HEK293 (cell line): ENCODE measurements around the gene SLC66A1.

Source experiments
- CTCF ChIA-PET: fragments of 350-600 bp; formaldehyde crosslinking; extraction: SDS; loops from one replicate; lab custom pipeline; 2021; ENCODE audit warnings: antibody characterized with exemption; lab: Yijun Ruan, JAX
- POLR2A ChIA-PET: fragments of 300-600 bp; formaldehyde crosslinking; extraction: SDS; loops from one replicate; lab custom pipeline; 2020; ENCODE audit warnings: antibody characterized with exemption, inconsistent platforms; lab: Yijun Ruan, JAX
- H3K27ac ChIP-seq: fragments of 200-500 bp; sonication (Bioruptor generic); 2 replicates; pipeline ENCODE4 v1.5.1; 2014; ENCODE audit warnings: low read depth, low read length, control low read depth, inconsistent platforms; ENCODE audit errors: extremely low read depth
- H3K36me3 ChIP-seq, 2 experiments: fragments of 200-500 bp in 1 of 2; sonication (Bioruptor generic) in 1 of 2; 1 replicate in 1 of 2; 2 replicates in 1 of 2; pipeline ENCODE4 v1.5.1; 2014 to 2017; ENCODE audit warnings: inconsistent platforms in 2 of 2, low read length in 2 of 2; ENCODE audit not compliant: control insufficient read depth in 2 of 2, insufficient read depth in 1 of 2
- H3K4me1 ChIP-seq: fragments of 200-500 bp; sonication (Bioruptor generic); 2 replicates; pipeline ENCODE4 v1.5.1; 2014; ENCODE audit warnings: mild to moderate bottlenecking, low read length, inconsistent platforms; ENCODE audit not compliant: control insufficient read depth, insufficient read depth
- H3K4me3 ChIP-seq: 2 replicates; pipeline ENCODE4 v1.5.1; 2011; ENCODE audit warnings: low read depth, mild to moderate bottlenecking, control low read depth, low read length, moderate library complexity
- H3K9me3 ChIP-seq: fragments of 200-500 bp; sonication (Bioruptor generic); 2 replicates; pipeline ENCODE4 v1.5.1; 2014; ENCODE audit warnings: low read depth, low read length, inconsistent platforms; ENCODE audit not compliant: control insufficient read depth, insufficient read depth
- EGR2 ChIP-seq: fragments of 450-650 bp; formaldehyde crosslinking; IDR thresholded peaks from 2 replicates; pipeline ENCODE4 v1.5.1; 2016; ENCODE audit warnings: low read depth, missing biosample characterization, missing genetic modification characterization
- KLF1 ChIP-seq: fragments of 450-650 bp; formaldehyde crosslinking; IDR thresholded peaks from 2 replicates; pipeline ENCODE4 v1.5.1; 2016; ENCODE audit warnings: missing biosample characterization, missing genetic modification characterization
- KLF17 ChIP-seq: fragments of 450-650 bp; formaldehyde crosslinking; IDR thresholded peaks from 2 replicates; pipeline ENCODE4 v1.5.1; 2016; ENCODE audit warnings: missing biosample characterization, missing genetic modification characterization
- PRDM1 ChIP-seq: fragments of 450-650 bp; formaldehyde crosslinking; IDR thresholded peaks from 2 replicates; pipeline ENCODE4; 2016; ENCODE audit warnings: missing biosample characterization, missing genetic modification characterization
- ZBTB20 ChIP-seq: fragments of 450-650 bp; formaldehyde crosslinking; IDR thresholded peaks from 2 replicates; pipeline ENCODE4 v1.5.1; 2016; ENCODE audit warnings: missing biosample characterization, missing genetic modification characterization
- ZBTB48 ChIP-seq: fragments of 450-650 bp; formaldehyde crosslinking; IDR thresholded peaks from 2 replicates; pipeline ENCODE4 v1.5.1; 2016; ENCODE audit warnings: missing biosample characterization, missing genetic modification characterization
- ZFHX2 ChIP-seq: fragments of 450-650 bp; formaldehyde crosslinking; conservative IDR thresholded peaks from 2 replicates; pipeline ENCODE4 v1.5.1; 2016; ENCODE audit warnings: missing biosample characterization, missing genetic modification characterization
- ZNF148 ChIP-seq: fragments of 450-650 bp; formaldehyde crosslinking; IDR thresholded peaks from 2 replicates; pipeline ENCODE4 v1.5.0; 2017; ENCODE audit warnings: missing biosample characterization, missing genetic modification characterization, borderline replicate concordance
- ZNF311 ChIP-seq: fragments of 450-650 bp; formaldehyde crosslinking; IDR thresholded peaks from 2 replicates; pipeline ENCODE4 v1.5.1; 2017; ENCODE audit warnings: missing biosample characterization, missing genetic modification characterization, borderline replicate concordance
- ZNF366 ChIP-seq: fragments of 450-650 bp; formaldehyde crosslinking; conservative IDR thresholded peaks from 2 replicates; pipeline ENCODE4 v1.5.1; 2016; ENCODE audit warnings: missing biosample characterization, missing genetic modification characterization
- ZNF548 ChIP-seq: fragments of 450-650 bp; formaldehyde crosslinking; IDR thresholded peaks from 2 replicates; pipeline ENCODE4 v1.5.1; 2016; ENCODE audit warnings: missing biosample characterization, missing genetic modification characterization
- ZNF621 ChIP-seq: fragments of 450-650 bp; formaldehyde crosslinking; IDR thresholded peaks from 2 replicates; pipeline ENCODE4 v1.5.1; 2017; ENCODE audit warnings: missing biosample characterization, missing genetic modification characterization
- ZNF664 ChIP-seq: fragments of 450-650 bp; formaldehyde crosslinking; IDR thresholded peaks from 2 replicates; pipeline ENCODE4 v1.5.1; 2016; ENCODE audit warnings: missing biosample characterization, missing genetic modification characterization

Gene SLC66A1

GRCh38 chr1:19311503-19311930 is 609 bp upstream of the SLC66A1 start (continued):
- TF ChIP-seq ZNF148 (tag by site-specific recombination), result no peak
- TF ChIP-seq, all 188 proteins: peak for 17

- peak overlapping the region; percentile 75; the same call in 1 of the 2 replicates for H3K27ac ChIP-seq
- CTCF ChIA-PET, result interaction anchor here (0.6 to 1.9 kb wide), 3 partner anchors 53 to 349 kb away, joined by 3 to 7 read pairs (median 4); no protein-coding TSS in a partner anchor
These were observed 883 bp downstream of the SLC66A1 start for GRCh38 chr1:19312782-19313635.

GRCh38 chr1:19313636-19313959 is 1.5 kb downstream of the SLC66A1 start:
- no peaks in the 10 kb centered on the region for H3K9me3 ChIP-seq
- POLR2A ChIA-PET, result interaction anchor here (0.6 to 1.5 kb wide), 2 partner anchors 11 to 327 kb away, joined by 3 read pairs; no protein-coding TSS in a partner anchor
- 0 out of 2 replicates have a peak, but pooled peaks have one; percentile 16 for TF ChIP-seq KLF17
- TF ChIP-seq ZNF664, result no peak
- TF ChIP-seq, all 188 proteins: peak for 1
- Histone ChIP-seq H3K4me1 (peaks cover 2% of the 10 kb centered on the region; the same call in 1 of the 2 replicates), H3K27ac (no peak overlapping the region), H3K36me3 (peaks cover 2 to 59% of the 10 kb centered on the region in 2 experiments; a peak in 2 of 3 replicates), H3K4me3 (no peak overlapping the region)
- CTCF ChIA-PET, result no interaction called here

More at GRCh38 chr1:19312782-19313635, 883 bp downstream of the SLC66A1 start:
- TF ChIP-seq ZNF548 (tag by site-specific recombination) (no peak), EGR2 (tag by site-specific recombination) (peak; percentile 43; the same call in 1 of the 2 replicates), ZFHX2 (tag by site-specific recombination) (peak; percentile 87), ZNF311 (no peak), ZNF621 (tag by site-specific recombination) (no peak), ZBTB48 (peak; percentile 59; the same call in 1 of the 2 replicates), KLF1 (tag by site-specific recombination) (no peak), ZBTB20 (peak; percentile 16; the same call in 1 of the 2 replicates), PRDM1 (peak; percentile 98), ZNF366 (tag by site-specific recombination) (peak; percentile 75)
- Histone ChIP-seq H3K4me3 (peak overlapping the region; percentile 80), H3K4me1 (peaks cover 2% of the 10 kb centered on the region; the same call in 1 of the 2 replicates), H3K36me3 (peaks cover 0 to 59% of the 10 kb centered on the region in 2 experiments; a peak in 1 of 3 replicates), H3K9me3 (no peaks in the 10 kb centered on the region)
- POLR2A ChIA-PET, result interaction anchor here (0.6 to 1.9 kb wide), 5 partner anchors 11 to 328 kb away, joined by 3 to 8 read pairs (median 3); partner anchors contain the start of genes EMC1 and MRTO4
